Kidney (tissue), 14 donors: ENCODE measurements around the gene HTT. TPM values are rescaled to one million over a fixed set of nuclear protein-coding genes. Genes with fewer than 3 reads are reported as not detected.
A peak's percentile ranks its signal among the peaks of the same experiment; 100 is the strongest.

ENCODE experiments used
- DNase-seq, 5 donors: peaks; one replicate each; pipeline ENCODE4 v3.0.0-alpha.2; 2013 to 2020
- FAIRE-seq: peaks from 2 replicates; lab custom pipeline; 2012; peaks lifted over from hg19 to GRCh38; lab: Jason Lieb, UNC
- H3K27ac ChIP-seq, 2 donors: one replicate each; pipeline ENCODE4 v1.7.0; 2013; ENCODE audit warnings: low read depth in 2 of 2, low read length in 2 of 2, inconsistent platforms in 1 of 2
- H3K27me3 ChIP-seq: one replicate; pipeline ENCODE4 v1.7.1; 2013; ENCODE audit warnings: low read length, inconsistent platforms; ENCODE audit not compliant: control insufficient read depth, insufficient read depth
- H3K36me3 ChIP-seq, 3 donors: one replicate each; pipeline versions ENCODE4 v1.7.0 to v1.7.1; 2013; ENCODE audit warnings: low read length in 3 of 3, control low read depth in 1 of 3, inconsistent platforms in 1 of 3; ENCODE audit not compliant: insufficient read depth in 3 of 3, control insufficient read depth in 2 of 3
- H3K4me1 ChIP-seq, 3 donors: one replicate each; pipeline versions ENCODE4 v1.7.0 to v1.7.1; 2013; ENCODE audit warnings: low read length in 3 of 3, inconsistent platforms in 1 of 3, low read depth in 1 of 3; ENCODE audit not compliant: control insufficient read depth in 2 of 3, insufficient read depth in 2 of 3
- H3K4me3 ChIP-seq, 3 donors: one replicate each; pipeline versions ENCODE4 v1.7.0 to v1.8.1; 2013; ENCODE audit warnings: low read length in 3 of 3, control low read depth in 1 of 3, inconsistent platforms in 1 of 3
- H3K9ac ChIP-seq, 3 donors: one replicate each; pipeline versions ENCODE4 v1.7.0 to v1.7.1; 2013; ENCODE audit warnings: low read length in 3 of 3, control low read depth in 1 of 3, inconsistent platforms in 1 of 3
- H3K9me3 ChIP-seq, 3 donors: one replicate each; pipeline versions ENCODE4 v1.7.0 to v1.7.1; 2013; ENCODE audit warnings: low read length in 3 of 3, control low read depth in 1 of 3, inconsistent platforms in 1 of 3; ENCODE audit not compliant: control insufficient read depth in 2 of 3, insufficient read depth in 1 of 3
- CTCF ChIP-seq: IDR thresholded peaks from 3 replicates; pipeline ENCODE4 v1.5.1; 2012; ENCODE audit warnings: mild to moderate bottlenecking, moderate library complexity, borderline replicate concordance; ENCODE audit not compliant: insufficient read depth; ENCODE audit errors: extremely low read depth
- intact Hi-C: fragments of 100-400 bp; cut with DNase I; formaldehyde crosslinking; loops from one replicate; pipeline ENCODE4 v1.11.1; 2022
- polyA plus RNA-seq: library from polyadenylated mRNA; stranded (reverse); fragments of 350-450 nt; fragmentation: Illumina TruSeq; extraction: RNeasy Lipid Tissue Mini Kit (QIAGEN cat#74804); gene quantifications from one replicate; pipeline ENCODE4 v1.2.3, GENCODE V29; 2014; ENCODE audit warnings: low read depth, low replicate concordance; ENCODE audit not compliant: insufficient read depth
- total RNA-seq: library from RNA; stranded (reverse); fragmentation: NEBNext Ultra II Directional; extraction: Animal tissue kit (Norgen Biotek cat#: 25700); gene quantifications from one replicate; pipeline ENCODE4 v1.2.1, GENCODE V29; 2021
- donor health status: control.
- donor health status: control.
- donor health status: control.
- donor health status: control.
- donor health status: control.
- donor health status: DM: yes; HTN: yes; CAD: no.
- donor health status: Normal renal cell carcinoma (clear cell type).

Gene HTT
- total and polyA plus RNA-seq, 2 donors from 2014 or later, result 7.2 to 64.0 TPM

- H3K9ac ChIP-seq, result no peak overlapping the region
- H3K36me3 ChIP-seq, result peaks cover 0 to 5% (median 3%) of the 10 kb centered on the region in 3 donors
- H3K27ac ChIP-seq, result no peak overlapping the region
- no peak overlapping the region for H3K4me3 ChIP-seq
- H3K4me1 ChIP-seq, result no peaks in the 10 kb centered on the region
- no peaks in the 10 kb centered on the region for H3K27me3 ChIP-seq
- no peak for TF ChIP-seq CTCF
- intact Hi-C loops, result no loop called here
- DNase-seq (peak in 4 of 5 donors; percentile 71 to 81 (median 78)), FAIRE-seq (no peak)
- H3K9me3 ChIP-seq, result no peaks in the 10 kb centered on the region
Measured at GRCh38 chr4:3243136-3243780, 168.8 kb downstream of the HTT start.

GRCh38 chr4:3244002-3244401 is 169.5 kb downstream of the HTT start:
- no peak overlapping the region for H3K9ac ChIP-seq
- peaks cover 0 to 5% (median 3%) of the 10 kb centered on the region in 3 donors for H3K36me3 ChIP-seq
- intact Hi-C loops, result no loop called here
- H3K4me3 ChIP-seq, result no peak overlapping the region
- DNase-seq, result no peak
- H3K4me1 ChIP-seq, result no peaks in the 10 kb centered on the region
- TF ChIP-seq CTCF, result no peak
- H3K27me3 ChIP-seq, result no peaks in the 10 kb centered on the region
- FAIRE-seq, result no peak
- H3K27ac ChIP-seq, result no peak overlapping the region
- no peaks in the 10 kb centered on the region for H3K9me3 ChIP-seq

DNA sequence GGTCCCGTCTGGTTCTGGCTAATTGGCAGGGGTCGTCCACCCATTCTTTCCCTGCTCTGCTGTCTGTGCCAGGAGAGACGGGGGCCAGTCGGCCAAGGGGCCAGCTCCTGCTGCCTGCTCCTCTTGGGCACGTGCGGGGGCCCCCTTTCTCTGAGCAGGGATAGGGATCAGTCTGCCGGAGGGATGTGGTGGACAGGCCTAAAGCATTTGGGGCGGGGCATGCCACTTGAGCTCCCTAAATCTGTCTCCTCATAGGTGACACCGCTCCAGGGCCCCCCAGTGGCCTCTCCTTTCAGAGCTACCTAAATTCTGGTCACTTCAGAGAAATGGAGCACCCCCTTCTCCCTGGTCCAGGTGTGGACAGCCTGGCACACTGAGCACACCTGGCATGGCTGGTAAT is 170.3 kb downstream of the HTT start:
- Histone ChIP-seq H3K27me3 (no peaks in the 10 kb centered on the region), H3K27ac (no peak overlapping the region), H3K36me3 (peaks cover 0 to 3% (median 2%) of the 10 kb centered on the region in 3 donors), H3K4me1 (no peaks in the 10 kb centered on the region), H3K9ac (no peak overlapping the region), H3K4me3 (no peak overlapping the region), H3K9me3 (no peaks in the 10 kb centered on the region)
- FAIRE-seq, result no peak
- DNase-seq, result no peak
- intact Hi-C loops, result no loop called here
- TF ChIP-seq CTCF, result no peak
